GM18517 (cell line): ENCODE results near the gene TMBIM1.

Experiments
- ATAC-seq: cut with Tn5 transposase; IDR thresholded peaks from one replicate; pipeline ENCODE4 v1.9.1; 2021; ENCODE audit warnings: mild to moderate bottlenecking, moderate library complexity; ENCODE audit not compliant: unreplicated experiment

The TMBIM1 gene

DNA sequence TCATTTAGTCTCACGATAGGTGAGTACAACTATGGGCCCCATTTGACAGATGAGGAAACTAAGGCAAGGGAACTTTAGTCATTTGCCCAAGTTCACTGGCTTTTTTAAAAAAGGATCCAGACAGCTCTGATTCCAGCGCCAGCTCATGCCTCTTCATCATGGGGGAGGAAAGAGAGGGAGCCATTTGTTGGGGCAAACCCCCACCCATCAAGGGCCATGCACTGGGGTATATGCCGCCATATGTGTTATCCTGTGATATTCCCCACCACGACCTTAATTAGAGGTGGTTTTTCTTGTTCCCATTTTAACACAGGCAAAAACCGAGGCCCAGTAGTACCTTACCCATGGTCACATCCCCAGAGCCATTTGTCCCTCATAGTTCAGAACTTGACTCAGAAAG, 32.1 kb downstream of the TMBIM1 start:
- ATAC-seq, result no peak

DNA sequence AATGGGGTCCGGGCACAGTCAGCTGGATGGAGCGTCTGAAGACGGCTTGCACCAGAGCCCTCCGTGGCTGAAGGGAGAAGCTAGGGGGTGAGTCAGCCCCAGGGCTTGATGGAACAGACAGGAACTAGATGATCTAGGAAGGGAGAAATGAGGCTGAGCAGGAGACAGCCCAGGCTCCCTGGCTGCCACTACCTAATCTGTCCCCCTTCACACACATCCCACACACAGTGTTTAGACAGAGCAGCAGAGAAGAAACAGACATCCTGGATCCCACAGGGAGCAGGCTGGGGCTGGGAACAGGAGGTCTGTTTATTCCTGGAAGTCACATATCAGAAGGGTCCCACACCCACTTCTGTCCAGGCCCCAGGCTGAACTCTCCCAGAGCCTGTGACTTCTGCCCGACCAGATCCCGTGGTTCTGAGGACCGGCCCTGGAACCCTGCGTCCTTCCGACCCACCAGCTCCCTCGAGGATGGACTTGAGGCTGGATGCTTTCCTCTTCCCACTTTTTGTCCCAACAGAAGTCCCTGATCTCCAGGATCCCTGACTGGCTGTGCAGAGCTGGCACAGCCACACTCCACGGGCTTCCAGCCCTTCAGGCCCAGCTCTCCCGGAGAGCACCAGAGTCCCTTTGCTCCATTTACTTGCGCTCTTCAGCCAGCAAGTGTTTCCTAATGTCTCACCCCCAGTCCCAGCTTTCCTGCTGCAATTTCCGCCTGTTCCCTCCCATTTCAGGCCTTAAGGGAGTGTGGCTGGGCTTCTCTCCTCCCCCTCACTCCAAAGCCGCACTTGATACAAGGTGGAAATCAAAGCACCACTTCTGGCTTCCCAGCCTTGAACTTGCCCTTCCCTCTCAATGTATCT, 33.0 kb downstream of the TMBIM1 start:
- ATAC-seq, result no peak

DNA sequence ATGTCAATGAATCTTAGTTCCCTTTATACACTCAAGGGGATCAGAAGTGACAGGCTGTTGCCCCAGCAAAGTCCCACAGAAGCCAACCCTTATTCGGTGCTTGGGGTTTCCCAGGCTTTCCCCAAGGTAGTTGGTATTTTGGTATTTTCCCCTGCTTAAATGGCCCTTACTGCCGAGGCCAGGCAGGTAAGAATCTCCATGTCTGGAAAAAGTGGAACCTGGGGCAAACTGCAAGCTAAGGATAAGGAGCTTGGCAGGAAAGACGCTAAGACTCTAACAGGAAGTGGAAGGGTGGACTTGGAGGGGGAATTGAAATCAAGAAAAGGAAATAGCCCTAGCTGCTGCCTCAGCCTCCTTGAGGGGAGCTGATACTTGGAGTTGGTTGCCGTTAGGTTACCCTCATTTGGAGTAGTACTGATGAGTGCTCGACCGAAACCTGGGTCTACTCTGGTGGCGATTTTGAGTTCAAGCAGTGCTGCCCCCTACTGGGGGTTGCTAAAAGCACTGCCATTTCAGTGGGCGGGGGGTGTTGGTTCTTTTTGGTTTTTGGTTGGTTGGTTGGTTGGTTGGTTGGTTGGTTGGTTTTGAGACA, 34.8 kb downstream of the TMBIM1 start:
- ATAC-seq, result peak; percentile 57

DNA sequence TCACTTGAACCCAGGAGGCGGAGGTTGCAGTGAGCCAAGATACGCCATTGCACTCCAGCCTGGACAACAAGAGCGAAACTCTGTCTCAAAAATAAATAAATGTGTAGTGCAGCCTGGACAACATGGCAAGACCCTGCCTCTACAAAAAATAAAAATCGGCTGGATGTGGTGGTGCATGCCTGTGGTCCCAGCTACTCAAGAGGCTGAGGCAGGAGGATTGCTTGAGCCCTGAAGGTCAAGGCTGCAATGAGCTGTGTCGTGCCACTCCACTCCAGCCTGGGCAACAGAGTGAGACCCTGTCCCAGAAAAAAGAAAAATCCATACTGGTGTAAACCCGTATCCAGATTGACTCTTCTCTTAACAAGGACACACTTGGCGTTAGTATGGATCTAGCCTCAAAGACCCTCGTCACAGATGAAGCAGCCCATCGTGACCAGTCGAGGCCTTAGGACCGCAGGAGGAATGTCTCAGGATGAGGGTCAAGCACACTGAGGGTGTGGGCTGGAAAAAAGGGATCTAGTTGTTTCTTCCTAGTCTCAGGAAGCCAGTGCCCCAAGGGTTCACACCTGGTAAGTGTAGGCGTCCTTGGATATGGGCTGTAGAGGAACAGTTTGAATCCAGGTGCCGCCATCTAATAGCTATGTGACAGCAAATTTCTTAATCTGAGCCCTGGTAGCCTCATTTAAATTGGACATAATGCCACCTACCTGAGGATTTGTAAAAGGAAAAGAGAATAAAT, 35.5 kb downstream of the TMBIM1 start:
- ATAC-seq, result no peak

DNA sequence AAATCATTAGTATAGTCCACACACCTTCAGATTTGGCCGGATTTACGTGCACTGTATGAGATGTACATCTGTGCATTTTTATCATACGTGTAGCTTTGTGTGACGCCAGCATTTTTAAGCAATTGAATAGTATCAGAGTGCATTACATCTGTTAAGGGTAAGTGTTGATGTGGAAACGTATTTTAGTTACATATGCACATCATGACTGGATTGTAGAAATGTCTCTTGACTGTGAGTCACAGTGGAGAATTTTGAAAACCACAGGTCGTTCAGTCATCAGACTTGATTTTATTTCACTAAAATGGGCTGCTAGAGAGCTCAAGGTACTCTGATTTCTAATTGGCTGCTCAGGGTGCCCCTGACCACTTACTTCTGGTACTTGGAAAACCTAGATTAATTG, 36.9 kb downstream of the TMBIM1 start:
- no peak for ATAC-seq

DNA sequence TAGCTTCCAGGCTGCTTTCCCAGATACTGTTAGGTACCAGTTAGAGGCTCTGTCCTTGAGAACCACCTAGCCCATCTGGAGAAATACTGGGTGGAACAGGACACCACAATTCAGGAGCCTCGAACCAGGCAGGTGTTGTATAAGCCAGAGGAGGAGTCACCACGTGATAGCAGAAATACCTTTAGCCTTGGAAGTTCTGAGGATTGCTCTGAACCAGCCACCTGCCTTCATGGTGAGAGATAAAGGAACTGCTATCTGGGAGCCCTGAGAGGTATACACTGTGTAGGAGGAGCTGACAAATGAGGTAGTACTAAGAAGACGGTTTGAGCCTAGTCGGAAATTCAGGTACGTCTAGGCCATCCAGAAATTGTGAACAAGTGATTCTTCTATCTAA, 39.1 kb downstream of the TMBIM1 start:
- no peak for ATAC-seq

DNA sequence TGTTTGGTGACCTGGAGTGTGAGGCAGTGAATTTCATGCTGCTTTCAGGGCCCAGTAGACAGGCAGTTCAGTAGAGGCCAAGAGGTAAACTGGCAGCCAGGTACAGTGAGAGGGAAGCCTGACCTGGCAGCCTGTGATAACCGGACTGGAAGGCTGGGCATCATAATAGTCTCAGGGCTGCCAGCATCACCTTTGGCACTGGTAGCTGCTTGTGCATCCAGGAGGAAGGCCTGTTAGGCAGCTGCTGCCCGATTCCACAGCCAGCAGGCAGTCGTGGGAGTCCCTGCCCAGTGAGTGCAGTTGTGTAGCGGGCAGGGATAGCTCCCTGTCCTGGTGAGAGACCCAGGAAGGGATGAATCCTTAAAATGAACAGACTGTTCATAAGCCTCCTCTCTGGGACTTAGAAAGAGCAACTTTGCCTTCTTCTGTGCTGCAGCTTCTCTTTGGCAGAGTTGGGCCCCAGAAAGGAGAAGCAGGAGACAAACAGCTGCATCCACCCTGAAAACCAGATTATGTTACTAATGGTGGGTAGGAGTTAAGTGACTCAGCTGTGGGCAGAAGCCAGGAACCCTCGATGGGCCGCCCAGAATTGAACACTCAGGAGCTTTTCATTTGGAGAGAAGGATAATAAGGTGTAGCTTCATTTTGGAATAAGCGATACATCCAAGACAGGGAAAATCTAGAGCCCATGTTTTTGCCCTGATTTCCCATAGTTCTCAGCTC, 39.6 kb downstream of the TMBIM1 start:
- no peak for ATAC-seq

DNA sequence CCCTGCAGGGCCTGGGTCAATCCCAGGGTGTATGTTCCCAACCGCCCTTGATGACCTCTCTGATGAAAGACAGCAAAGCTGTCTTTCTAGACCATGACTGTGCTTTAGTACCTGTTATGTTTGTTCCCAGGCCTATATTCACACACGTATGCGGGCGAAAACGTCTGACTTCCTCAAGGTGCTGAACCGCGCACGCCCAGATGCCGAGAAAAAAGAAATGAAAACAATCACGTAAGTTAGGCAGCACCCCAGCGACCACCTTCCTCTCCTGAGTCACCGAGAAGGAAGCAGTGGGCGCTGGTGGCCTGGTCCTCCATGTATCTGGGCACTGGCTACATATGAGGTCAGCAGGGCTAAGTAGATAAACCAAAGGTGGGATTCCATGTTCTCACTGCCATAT, 42.6 kb downstream of the TMBIM1 start:
- ATAC-seq, result no peak

DNA sequence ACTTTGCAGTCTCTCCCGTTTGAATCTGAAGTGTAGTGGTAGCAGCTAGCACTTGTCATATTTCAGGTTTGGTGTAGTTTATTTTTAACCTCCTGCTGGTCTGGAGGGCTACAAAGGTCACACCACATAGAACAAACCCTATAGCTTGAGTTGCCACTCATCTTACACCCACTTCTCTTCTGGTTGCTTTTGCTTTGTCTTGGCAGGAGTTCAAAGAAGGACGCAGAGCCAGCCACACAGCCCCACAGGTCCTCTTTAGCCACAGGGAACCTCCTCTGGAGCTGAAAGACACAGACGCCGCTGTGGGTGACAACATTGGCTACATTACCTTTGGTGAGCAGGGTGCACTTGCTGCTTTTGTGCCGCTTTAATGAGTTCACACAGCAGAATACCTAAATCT, 47.1 kb downstream of the TMBIM1 start:
- no peak for ATAC-seq

DNA sequence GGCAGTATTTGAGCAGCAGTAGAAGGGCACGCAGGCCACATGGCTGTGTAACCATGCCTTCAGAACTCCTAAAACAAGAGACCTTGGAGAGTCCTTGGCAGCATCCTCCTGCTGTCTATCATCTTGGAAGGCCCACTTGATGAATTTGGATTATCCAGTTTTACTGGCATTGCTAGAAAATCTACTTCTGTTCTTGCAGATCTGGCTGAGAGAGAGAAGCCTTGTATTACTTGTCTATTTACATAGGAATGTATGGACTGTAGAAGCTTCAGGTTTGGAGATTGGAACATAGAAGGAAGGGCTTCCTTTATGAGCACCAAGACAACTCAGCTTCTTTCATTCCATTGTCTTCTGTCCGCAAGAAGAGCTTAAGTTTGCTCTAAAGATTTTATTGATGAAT, 47.6 kb downstream of the TMBIM1 start:
- ATAC-seq, result no peak

DNA sequence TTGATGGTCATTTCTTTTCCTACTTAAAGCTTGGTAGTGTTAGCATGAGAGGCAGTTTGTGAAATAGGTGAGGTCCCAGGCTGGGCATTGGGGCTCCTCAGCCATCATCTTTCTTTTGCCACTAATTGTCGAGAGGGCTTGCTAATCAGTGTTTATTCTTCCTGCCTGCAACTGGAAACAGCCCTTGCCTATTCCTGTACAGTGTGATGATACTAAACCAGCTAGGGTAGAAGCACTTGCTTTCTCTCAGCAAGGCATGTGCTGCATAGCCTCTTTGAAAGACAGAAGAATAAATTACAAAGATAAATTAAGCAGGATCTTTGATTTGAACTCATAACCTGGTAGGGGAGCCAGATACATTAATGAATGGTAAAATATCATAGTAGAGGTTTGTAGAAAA, 48.1 kb downstream of the TMBIM1 start:
- ATAC-seq, result no peak

DNA sequence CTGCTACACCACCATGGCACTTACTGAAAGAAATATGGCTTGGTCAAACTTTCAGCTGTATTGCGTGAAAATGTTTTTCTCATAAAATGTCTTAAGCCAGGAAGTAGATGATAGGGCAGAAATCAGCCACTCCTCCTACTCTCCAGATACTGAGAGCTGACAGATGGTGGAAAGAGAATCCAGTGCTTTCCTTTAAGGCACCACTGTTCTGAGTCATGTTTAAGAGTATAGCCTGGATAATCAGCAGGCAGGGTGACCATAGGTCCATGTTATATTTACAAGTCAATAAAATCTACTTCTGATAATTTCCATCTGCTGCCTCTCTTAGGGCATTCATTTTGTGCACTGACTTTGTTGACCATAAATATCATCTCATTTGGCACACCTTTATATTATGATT, 53.4 kb downstream of the TMBIM1 start:
- no peak for ATAC-seq

DNA sequence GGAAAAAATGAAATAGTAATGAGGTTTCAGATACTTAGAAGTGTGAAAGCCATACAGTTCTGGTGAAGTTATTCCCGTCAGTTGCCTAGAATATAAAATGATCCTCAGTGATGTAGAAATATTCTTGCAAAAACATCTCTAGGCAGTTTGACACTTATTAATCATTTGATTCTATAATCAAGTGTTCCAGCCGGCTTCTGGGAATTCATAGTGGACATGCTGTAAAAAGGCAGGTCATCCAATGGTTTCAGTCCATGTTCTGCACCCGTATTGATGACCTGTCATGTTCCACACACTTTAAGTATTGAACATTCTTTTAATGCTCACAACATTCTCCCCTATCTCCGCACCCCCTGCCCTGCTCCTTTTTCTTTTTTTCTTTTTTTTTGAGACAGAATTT, 55.5 kb downstream of the TMBIM1 start:
- no peak for ATAC-seq

DNA sequence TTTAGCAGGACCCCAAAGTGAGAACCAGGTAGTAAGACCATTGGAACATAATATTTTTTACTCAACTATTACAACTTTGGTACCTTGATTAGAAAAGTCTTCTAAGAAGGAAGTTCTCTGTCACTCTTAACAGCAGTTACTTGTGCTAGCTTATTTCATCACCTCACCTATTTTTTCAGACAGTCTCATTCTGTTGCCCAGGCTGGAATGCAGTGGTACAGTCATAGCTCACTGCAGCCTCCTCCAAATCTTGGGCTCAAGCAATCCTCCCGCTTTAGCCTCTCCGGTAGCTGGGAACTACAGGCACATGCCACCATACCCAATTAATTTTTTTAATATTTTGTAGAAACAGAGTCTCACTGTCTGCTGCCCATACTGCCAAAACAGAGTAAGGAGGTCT, 57.3 kb downstream of the TMBIM1 start:
- ATAC-seq, result no peak

DNA sequence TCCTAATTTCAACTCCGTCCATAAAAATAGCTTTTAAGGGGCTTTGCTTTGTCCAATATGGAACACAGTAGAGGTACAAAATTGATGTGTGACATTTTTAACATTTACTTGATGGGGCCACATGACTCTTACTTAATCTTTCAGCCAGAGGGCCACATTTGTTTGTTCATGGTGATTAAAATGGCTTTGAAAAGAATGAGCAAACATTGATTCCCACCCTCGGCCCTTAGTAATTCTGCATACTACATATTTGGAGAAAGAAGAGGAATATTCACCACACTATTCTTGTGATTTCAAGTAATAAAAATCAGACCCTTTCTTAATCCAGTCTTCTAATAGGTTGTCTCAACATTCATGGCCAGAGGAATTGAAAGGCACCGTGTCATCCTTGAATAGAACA, 57.8 kb downstream of the TMBIM1 start:
- no peak for ATAC-seq

DNA sequence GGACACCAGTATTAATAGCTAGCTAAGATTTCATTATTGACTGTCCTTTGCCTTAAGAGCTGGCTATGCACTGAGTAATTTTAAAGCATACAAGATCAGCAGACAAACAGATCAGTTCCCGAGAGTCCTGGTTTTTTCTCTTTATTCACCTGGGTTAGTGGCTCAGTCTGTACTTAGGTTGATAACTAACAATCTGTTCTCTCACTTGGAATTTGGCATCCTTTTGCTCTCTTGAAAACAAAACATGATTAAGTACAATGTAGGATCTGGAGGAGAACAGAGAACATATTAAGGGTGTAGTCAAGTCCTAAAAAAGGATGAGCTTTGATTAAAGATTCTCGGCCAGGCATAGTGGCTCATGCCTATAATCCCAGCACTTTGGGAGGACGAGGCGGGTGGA, 58.8 kb downstream of the TMBIM1 start:
- ATAC-seq, result no peak

DNA sequence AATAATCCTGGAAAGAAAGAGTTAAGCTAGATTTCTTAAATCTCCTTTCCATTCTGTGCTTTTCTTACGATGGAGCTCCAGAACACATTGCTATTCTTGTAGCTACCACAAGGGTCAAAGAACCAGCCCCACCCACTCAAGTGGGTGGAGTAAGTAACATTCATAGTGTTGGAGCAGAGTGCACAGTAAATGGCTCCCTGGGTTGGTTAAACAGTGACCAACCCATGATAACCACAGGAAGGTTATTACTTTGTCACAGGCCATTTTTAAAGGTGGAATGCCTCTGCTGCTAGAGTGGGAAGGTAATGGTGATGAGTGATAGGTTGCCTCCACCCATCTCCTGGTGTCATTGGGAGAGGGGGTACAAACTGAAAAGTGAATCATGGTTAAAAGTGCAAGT, 61.4 kb downstream of the TMBIM1 start:
- peak; percentile 61 for ATAC-seq

DNA sequence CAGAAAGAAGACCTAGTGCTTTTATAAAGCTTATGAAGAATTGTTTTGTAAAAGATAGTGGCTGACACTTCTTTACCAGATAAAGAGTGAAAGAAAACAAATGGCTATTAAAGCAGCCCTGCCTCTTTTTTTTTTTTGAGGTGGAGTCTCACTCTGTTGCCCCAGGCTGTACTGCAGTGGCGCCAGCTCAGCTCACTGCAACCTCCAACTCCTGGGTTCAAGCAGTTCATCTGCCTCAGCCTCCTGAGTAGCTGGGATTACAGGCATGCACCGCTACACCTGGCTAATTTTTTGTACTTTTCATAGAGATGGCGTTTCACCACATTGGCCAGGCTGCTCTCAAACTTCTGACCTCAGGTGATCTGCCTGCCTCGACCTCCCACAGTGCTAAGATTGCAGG, 62.5 kb downstream of the TMBIM1 start:
- ATAC-seq, result no peak

DNA sequence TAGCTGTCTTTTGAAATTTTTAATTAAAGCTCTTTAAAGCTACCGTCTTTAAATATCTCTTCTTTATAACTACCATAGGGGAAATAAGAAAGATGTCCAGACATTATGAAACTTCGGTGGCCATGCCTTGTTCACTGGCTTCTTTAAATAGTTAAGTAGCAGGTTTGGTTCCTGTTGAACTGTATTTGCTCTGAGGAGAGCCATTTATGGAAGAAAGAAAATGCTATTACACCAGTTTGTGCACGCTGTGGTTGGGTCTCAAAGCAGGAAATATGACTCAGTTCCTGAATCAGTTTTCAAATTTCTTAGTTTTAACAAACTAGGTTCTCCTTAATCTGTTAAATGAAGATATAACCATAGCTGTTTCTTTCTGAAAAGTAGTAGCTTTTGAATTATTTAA, 63.1 kb downstream of the TMBIM1 start:
- ATAC-seq, result peak; percentile 86

DNA sequence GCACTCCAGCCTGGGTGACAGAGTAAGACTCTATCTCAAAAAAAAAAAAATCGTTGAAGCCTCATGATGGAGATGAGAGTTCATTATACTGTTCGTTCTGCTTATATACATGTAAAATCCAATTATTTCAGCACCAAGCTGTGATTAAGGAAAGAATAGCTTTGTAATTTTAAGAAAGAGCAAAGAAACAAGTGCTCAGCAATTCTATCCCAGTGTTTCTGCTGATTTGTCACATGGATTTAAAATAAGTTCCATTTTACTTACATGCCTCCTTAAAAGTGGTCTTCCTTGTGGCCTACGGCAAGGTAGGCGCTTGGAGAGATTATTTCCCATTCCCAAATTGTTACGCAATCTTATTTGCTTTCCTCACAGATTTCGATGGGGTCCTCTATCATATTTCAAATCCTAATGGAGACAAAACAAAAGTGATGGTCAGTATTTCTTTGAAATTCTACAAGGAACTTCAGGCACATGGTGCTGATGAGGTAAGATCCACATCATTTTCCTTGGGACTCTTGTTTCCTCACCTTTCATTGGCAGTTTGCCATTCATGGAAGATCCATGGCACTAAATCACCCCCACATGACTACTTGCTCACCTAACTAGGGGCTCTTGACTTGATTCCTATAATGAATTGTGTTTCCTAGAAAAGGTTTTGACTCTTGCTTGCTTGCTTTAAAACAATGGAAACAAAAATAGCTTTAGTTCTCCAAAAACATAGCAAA, 63.8 kb downstream of the TMBIM1 start:
- ATAC-seq, result no peak

DNA sequence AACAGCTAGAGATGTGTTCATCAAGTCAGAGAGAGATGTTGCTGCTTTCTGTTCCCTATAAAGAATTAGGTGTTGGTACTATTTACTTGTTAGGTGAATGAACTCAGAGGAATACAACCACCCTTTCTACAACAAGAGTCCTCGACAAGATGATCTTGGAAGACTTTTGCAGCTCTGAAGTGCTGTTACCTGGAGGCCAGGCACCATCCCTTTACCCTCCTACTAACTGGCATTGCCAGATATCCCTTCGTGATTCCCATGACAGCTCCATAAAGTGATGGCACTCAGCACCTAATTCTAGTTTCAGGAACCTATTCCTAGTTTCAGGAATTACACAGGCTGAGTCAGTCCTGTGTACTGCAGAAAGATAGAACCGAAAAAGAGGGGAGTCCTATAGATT, 65.4 kb downstream of the TMBIM1 start:
- ATAC-seq, result no peak
